ENCODE data around the gene MFSD1.
"Not testable (repeated sequence)": the region's sequence is repeated elsewhere in the genome, so short reads cannot be mapped to it uniquely, and the experiment has no call there.

Gene MFSD1

DNA sequence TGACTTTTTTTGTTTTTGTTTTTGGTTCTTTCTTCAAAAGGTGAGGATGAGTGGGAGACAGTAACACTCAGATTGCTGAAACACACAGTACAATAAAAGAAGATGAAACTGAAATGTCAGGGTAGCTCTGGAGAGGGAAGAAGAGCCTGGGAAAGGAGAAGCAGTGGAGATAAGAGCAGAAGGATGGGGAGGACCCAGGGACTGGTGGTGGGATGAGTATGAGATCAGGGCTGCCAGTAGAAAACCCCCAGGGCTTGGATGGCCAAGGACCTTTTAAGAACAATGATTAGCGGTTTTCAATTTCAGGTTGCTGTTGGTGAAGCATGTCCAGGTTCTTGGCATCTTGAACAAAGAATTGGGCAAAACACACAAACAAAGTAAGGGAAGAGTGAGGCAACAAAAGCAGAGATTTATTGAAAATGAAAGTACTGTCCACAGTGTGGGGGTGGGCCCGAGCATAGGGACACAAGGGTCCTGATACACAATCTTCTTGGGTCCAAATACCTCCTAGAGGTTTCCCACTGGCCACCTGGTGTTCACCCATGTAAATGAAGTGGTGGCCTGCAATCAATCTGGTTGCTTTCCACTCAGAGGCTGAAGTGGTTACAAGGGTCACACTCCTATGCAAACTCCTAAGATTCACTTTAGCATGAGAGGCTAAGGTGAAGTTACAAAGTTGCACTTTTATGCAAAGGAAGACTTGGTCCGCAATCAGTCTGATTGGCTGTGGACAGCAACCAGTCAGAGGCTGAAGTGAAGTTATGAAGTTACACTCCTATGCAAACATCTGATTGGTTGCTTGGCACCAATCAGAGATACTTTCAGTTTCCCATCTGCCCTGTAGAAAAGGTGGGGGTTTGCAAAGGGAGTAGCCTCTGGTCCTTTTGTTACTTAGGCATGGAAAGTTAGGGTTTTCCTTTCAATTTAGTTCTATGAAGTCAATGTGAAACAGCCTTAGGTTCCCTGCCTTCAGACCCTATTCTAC is 26.1 kb upstream of the MFSD1 start:
- DNase-seq (ENCODE audit: insufficient read length, low spot score) (no peak), FAIRE-seq (no peak)

DNA sequence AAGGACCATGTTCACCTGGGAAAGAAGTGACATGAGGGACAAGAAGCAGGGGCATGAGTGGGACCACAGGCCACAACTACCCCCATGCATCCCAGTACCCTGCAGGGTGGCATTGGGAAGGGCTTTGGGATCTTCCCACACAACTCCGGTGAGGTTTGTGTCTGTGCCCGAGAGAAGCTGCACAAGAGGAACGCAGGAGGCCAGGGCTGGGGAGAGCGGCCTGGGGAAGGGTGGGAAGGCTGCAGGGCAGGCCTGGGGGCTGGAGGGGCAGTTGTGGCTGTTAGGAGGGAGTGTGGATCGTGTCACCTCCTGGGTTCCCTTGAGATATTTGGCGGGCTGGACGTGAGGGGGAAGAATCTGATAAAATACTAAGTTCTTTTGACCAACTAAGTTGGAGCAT is 25.3 kb upstream of the MFSD1 start:
- FAIRE-seq: no peak
- DNase-seq (ENCODE audit: insufficient read length, low spot score): no peak

DNA sequence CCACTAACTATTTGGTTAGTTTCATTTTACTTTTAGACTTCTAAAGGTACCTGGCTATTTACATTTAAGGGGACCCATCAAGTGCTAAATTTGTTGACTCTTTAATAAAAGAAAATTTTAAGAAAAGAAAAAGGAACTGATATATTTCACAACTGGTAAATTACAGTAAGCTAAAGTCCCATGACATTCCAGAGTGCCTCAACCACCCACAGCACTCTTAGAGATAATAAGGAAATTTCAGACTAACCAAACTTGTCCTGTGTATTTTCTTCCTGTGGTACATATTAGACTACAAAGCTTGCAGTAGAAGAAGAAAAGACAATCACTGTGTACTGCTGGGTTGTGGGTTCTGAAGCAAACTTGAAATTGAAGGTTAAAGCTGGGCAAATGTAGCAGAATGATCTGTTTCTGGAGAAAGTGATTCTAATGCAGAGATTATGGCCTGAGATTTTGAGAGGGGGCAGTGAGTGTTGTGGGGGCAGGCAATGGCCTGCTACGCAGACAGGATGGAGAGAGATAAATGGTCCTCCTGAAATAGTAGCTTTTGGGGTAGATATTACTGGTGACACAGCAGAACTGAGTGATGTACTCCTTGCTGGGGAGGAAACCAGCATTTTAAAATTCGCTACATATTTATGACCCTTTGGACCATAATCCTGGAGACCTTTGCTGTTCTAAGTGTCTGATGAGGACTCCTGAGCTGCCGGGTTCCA is 24.5 kb upstream of the MFSD1 start:
- FAIRE-seq (no peak), DNase-seq (ENCODE audit: insufficient read length, low spot score) (no peak)

DNA sequence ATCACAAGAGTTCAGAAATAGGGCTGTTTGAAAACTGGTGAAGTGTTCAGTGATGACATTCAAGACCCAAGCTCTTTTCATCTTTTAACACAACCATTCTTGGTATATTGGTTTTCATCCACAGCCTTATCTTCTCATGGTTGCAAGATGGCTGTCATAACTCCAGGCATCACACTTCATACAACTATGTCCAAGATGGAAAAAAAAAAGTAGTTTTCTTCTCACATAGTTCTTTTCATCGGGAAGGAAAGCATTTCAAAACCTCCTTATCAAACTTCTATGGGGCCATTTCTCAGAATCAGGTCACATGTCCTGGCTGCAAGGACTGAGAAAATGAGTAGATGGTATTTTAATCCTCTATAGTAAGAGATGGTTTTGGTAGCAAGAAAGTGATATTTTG is 21.1 kb upstream of the MFSD1 start:
- DNase-seq (ENCODE audit: insufficient read length, low spot score): no peak

DNA sequence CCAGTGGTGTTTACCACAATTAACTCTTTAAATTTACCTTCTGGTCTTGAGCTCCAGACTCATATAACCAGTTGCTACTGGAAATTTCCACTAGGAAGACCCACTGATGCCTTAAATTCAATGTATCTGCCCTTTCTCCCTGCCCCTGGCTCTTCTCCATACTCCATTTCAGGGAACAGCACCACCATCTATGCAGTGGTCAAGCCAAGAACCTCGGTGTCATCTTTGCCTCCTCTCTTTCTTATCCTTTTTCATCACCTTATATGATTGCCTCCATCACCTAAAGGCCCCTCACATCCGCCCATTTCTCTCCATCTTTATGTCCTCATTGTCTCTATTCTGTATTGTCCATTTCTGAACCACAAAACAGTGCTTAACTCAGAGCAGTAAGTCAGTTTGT is 20.7 kb upstream of the MFSD1 start:
- FAIRE-seq (peak; percentile 16), DNase-seq (ENCODE audit: insufficient read length, low spot score) (no peak)

More for the DNA sequence above, 21.1 kb upstream of the MFSD1 start:
- no peak for FAIRE-seq

DNA sequence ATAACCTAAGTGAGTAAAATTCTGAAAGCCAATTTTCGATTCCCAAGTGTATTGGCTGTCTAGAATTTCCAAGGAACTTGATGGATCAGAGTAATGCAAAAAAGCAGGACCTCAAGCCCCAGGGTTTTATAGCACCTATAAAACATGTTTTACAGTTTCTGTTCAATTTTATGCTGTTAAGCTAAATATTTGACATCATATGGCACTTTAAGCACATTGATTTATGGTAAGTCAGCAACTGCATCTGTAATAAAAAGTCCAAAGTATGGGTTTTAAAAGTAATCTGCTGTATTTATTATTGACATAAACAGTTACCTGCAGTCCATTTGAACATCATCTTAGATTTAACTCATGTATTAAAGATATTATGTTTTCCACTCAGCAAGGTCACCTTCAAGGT is 20.0 kb upstream of the MFSD1 start:
- no peak for FAIRE-seq
- no peak for DNase-seq (ENCODE audit: insufficient read length, low spot score)

DNA sequence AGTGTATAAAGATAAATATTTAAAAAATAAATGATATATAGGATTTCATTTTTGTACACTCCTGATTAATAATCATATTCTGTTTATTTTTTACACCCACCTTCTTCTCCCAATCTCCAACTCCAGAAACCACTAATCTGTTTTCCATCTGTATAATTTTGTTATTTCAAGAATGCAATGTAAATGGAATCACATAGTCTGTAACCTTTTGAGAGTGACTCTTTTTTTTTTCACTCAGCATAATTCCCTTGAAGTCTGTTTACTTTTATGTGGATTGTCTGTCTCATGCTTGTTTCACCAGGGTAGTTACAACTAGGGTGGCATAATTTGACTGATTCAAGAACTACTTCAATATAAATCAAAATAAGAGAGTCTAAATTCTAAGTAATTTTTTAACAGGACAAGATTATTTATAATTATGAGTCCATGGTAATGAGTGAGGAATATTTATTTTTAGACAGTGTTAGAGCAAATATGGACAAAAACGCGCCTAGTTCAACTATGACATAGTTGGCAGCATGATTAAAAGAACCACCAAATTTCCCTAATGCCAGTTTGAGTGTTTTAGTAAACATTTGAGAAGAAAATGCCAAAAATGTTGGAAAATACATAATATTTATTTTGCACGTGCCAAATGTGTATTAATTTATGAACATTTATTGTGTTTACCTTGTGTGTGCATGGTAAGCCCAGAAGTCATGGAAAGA is 19.4 kb upstream of the MFSD1 start:
- no peak for DNase-seq (ENCODE audit: insufficient read length, low spot score)
- FAIRE-seq: no peak

DNA sequence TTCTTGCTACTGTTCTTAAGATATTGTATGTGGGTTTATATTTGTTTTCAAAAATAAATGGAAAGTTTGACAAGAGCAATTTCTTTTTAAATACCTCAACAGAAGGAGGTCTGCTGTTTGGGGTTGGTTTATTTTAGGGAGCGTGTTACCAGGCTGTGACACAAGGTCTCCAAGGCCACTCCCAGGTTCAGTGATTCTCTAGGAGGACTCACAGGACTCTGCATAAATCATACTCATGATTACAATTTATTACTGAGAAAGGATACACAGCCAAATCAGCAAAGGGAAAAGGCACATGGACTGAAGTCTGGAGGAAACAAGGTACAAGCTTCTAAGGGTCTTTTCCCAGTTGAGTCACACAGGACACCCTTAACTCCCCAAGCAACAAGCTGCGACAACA is 18.8 kb upstream of the MFSD1 start:
- FAIRE-seq: no peak
- DNase-seq (ENCODE audit: insufficient read length, low spot score): no peak

DNA sequence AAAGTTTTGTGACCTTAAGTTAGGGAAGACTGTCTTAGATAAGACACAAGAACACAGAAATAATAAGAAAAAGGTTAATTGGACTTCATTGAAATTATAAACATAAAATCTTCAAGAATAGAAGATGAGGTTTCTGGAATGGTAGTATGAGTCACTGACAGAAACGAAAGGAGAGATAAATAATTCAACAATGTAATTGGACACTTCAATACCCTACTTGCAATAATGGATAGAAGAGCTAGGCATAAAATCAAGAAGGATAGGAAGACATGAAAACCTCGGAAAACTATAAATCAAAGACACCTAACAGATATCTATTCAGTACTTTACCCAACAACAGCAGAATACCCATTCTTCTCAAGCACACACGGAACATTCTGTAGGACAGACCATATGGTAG is 15.9 kb upstream of the MFSD1 start:
- FAIRE-seq (no peak), DNase-seq (ENCODE audit: insufficient read length, low spot score) (no peak)

DNA sequence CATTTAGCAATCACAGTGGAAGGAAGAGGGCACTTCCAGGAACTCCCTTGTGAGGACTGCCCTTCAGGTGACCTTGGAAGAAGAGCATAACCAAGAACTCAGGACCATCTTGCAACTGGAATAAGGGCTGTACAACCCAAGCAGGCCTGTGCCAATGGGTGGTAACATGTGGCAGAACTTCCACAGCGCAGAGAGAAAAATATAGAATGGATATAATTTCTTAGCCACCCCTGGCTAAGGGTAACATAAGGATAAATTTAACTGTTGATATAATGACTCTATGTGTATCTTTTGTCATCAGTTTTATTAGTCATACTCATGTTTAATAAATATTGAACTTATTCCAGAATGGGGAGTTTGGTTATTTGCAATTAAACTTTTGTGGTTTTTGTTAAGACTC is 13.4 kb upstream of the MFSD1 start:
- no peak for FAIRE-seq
- no peak for DNase-seq (ENCODE audit: insufficient read length, low spot score)

DNA sequence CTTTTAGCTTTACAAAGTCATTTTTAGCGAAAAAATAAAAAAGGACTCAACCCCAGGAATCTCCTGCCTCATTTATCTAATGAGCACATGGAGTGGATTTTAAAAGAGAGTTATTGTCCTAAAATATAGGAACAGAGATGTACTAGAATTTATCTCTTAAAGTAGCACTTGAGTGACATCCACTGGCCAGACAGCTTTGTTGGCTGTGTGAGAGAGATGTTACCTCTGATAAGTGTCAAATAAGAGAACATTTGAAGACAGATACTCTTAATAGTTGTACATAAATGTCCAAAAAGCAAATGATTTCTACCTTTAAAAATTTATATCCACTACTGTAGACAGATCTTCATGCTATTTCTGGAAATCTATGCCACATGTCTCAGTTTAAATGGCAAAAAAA is 12.3 kb upstream of the MFSD1 start:
- peak; percentile 62 for FAIRE-seq
- DNase-seq (ENCODE audit: insufficient read length, low spot score): peak; percentile 42

DNA sequence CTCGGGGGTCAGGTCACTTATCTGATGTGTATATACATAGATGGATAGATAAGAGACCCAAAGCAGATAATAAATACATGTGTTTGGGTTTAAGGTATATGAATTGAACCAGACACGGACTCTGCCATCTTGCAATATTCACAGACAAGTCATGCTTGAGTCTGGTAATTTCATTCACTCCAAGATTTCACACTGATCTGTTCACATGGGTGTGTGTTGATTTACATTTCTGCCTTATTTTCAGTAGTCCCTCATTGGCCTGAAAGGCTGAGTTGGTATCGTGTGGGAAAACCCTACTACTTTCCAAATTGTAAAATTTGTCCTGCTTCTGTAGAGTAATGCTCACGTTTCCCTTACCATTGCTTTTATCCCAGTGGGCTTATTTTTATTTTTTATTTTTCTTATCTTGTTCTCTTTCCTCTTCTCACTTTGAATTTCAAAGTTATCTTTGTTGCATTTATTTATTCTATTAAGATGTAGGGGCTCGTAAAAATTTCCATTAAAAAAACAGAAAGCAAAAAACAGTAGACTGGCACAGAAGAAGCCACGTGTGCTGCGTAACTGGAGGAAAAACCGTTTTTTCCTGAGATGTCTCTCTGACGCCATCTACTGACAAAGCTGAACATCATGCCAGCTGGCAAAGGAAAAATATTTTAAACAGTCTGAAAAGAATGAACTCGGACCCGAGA is 10.8 kb upstream of the MFSD1 start:
- FAIRE-seq (peak; percentile 4), DNase-seq (ENCODE audit: insufficient read length, low spot score) (peak; percentile 47)

DNA sequence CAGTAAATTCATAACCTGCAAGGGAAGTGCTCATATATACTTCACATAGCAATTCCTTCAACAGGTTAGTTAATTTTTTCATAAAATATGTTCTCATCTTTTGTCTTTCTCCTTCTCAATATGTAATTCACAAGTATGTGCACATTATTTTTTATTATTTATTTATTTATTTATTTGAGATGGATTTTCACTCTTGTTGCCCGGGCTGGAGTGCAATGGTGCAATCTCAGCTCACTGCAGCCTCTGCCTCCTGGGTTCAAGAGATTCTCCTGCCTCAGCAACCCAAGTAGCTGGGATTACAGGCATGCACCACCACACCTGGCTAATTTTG is 10.3 kb upstream of the MFSD1 start:
- DNase-seq (ENCODE audit: insufficient read length, low spot score); FAIRE-seq: not testable (repeated sequence)

DNA sequence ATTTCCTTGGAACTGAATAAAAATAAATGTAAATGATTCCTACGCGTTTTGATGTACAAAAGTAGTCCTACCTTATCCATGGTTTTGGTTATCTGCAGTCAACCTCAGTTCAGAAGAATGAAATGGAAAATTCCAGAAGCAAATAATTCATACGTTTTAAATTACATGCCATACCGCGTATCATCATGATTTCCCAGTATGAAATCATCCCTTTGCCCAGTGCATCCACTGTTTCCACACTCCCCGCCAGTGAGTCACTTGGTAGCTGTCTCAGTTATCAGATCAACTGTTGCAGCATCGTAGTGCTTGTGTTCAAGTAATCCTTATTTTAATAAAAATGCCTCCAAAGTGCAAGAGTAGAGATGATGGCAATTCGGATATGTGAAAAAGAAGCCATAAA is 9.1 kb upstream of the MFSD1 start:
- FAIRE-seq (no peak), DNase-seq (ENCODE audit: insufficient read length, low spot score) (peak; percentile 51)

DNA sequence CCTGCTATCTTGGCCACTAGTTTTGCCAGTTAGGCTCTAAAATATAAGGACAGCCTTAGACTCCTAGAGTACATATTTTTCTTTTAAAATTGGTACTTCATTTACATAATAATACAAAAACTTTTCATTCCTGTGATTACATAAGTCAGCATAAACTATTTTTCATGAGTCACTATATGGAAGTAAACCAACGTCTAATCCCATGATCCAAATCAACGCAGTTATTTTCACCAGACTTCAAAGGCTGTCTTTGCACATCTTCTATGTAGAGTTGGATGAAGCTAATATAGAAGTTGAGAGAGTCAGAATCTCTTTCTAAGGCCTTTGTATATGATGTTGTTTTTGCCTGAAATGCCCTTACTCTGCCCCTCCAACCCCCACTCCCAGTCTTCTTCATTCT is 7.6 kb upstream of the MFSD1 start:
- DNase-seq (ENCODE audit: insufficient read length, low spot score) (no peak), FAIRE-seq (no peak)

DNA sequence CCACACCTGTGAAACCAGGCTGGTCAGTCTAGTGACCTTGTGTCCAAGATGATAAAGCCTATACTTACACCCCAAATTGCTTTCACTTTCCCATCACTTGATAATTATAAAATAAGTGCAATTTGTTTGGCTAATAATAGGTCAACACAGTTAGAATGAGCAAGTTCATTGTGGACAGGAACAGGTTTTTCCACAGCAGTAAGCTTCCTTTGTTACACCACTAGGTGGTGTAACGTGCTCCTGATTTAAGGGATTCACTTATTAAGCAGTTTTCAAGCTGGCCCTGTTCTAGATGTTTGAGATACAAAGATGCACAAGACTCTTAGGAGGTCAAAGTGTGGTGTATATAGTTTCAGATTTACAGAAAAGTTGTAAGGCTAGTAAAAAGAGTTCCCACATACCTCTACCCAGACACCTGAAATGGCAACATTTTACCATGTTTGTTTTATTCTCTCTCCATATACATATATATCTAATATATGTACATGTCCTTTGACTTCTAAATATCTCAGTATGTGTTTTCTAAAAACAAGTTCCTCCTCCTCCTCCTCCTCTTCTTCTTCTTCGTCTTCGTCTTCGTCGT is 6.8 kb upstream of the MFSD1 start:
- peak; percentile 10 for DNase-seq (ENCODE audit: insufficient read length, low spot score)
- FAIRE-seq: no peak

DNA sequence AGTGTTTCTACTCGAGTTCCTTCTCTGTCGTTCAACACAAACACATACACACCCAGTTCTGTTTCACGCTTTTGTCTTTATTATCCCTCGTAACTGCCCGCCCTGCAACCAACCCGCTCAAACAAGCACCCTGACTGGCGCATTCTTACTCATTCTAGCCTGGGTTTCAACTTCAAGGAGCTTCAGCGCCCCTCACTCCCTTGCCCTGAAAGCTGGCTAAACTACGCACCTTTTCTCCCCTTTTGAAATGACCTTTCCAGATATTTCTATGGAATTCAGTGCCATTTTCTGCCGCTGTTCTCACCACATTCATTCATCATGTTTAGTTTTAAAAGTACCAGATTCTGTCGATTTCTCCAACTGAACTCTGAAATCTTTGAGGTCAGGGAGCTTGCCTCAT is 653 bp upstream of the MFSD1 start:
- DNase-seq (ENCODE audit: insufficient read length, low spot score) (no peak), FAIRE-seq (no peak)

DNA sequence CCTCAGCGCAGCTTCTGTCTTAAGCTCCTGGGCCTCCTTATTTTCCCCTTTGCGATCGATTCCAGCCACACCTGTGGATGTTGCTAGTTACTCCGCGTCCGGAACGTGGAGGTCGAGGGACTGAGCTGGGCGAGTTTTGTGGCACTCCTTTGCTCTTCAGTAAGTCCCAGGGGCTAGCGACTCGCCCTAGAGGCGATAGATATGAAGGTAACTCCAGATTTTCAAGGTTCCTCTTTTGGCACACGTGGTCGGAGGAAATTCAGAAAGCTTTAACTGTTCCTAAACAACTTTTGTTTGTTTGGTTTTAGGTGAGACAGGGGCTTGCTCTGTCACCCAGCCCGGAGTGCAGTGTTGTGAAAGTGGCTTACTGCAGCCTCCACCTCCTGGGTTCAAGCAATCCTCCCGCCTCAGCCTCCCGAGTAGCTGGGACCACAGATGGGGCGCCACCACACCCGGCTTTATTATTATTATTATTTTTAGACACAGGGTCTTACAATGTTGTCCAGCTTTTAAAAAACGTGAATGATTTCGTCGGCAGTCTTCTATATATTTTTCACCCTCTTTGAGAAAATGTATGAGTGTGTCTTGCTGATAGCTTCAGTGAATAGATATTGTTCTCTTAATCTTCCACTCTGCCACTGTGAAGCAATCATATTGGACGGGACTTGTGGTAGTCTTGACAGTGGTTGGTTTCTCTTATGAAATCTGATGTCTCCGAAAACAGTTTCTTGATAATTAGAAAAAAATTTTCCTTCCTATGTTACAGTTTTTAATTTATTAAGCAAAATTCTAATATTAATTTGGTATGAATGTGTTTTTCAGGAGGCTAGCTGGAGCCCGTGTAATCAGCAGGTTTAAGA is 785 bp downstream of the MFSD1 start:
- DNase-seq (ENCODE audit: insufficient read length, low spot score): no peak
- no peak for FAIRE-seq

DNA sequence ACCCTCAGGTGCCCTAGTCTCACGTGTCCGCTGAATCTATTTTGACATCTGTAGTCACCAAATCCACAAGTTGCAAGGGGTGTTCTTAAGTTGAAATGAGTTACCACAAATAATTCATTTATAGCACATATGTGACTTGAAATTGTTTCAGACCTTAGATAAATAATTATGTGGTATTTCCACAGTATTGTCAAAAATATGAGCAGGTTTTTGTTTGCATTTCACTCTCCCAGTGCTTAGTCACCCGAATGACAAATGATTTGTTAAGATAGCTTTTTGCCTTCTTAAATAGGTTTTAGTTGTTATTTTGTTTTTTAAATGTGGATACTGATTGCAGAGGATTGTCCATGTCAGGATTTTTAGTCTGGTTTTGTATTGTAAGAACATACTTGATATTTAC is 2.6 kb downstream of the MFSD1 start:
- DNase-seq (ENCODE audit: insufficient read length, low spot score): no peak
- FAIRE-seq: no peak

DNA sequence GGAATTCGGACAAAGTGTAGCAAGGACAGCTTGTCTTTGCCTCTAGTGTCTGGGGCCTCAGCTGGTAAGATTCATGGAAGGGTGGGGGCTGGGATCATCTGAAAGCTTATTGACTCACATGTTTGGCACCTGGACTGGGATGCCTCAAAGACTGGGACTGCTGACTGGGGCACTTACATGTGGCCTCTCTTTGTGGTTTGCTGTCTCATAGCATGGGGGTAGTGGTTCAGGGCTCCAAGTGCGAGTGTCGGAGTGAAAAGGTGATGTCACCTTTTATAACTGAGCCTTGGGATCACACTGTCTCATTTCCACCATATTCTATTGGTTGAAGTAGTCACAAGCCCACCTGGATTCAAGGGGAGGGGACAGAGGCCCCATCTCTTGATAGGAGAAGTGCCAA is 6.8 kb downstream of the MFSD1 start:
- DNase-seq (ENCODE audit: insufficient read length, low spot score) (no peak), FAIRE-seq (no peak)
